KG1 (cell line): ENCODE data around the gene DAPK1.
A peak's percentile ranks its signal among the peaks of the same experiment; 100 is the strongest.

Source experiments
- DNase-seq: peaks from one replicate; lab custom pipeline; 2025; lab: John Stamatoyannopoulos, UW

DAPK1 gene

DNA sequence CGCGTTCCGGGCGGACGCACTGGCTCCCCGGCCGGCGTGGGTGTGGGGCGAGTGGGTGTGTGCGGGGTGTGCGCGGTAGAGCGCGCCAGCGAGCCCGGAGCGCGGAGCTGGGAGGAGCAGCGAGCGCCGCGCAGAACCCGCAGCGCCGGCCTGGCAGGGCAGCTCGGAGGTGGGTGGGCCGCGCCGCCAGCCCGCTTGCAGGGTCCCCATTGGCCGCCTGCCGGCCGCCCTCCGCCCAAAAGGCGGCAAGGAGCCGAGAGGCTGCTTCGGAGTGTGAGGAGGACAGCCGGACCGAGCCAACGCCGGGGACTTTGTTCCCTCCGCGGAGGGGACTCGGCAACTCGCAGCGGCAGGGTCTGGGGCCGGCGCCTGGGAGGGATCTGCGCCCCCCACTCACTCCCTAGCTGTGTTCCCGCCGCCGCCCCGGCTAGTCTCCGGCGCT lies at the start of gene DAPK1:
DAPK1 (plus strand) TSS at position 264 of the 442 bp plus-strand sequence. CDS start 1,211 bp downstream, outside the sequence.
- DNase-seq = no peak

DNA sequence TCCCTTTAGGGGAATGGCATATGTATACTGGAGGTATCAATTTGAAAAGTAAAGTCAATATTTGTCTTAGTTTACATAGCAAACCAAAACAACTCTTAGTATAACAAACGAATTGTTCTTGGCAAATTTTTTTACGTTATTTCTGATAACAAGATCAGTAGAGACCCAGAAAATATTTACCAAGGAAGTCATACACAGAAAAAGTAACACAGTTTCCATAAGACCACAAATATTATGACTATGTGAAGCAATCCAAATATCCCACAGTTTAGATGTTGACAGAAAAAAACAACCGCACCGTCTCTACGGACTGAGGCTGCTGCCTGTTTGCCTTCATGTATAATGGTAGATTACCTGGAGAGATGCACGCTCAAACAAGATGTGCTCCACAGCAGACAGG lies 46.5 kb upstream of the DAPK1 start:
- no peak for DNase-seq

- DNase-seq = no peak
These were observed 42.3 kb upstream of the DAPK1 start for GRCh38 chr9:87455407-87455806.

DNA sequence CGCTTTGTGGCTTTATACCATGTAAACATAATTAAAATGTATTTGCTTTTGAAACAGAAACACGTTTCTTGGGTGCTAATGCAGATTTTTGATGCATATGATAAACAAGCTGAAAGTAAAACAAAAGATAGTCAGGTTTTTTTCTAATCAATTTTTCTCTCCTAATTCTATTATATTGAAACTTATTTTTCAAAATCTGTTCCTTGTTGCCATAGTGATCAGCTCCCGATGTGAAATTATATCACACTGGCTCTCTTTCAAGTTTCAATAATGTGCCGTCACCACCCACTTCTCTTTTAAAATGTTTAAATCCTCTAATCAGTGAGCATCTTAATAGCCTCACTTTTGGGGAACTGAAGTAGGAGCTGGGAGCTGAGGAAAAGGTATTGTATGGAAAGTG lies 36.4 kb upstream of the DAPK1 start:
- no peak for DNase-seq

DNA sequence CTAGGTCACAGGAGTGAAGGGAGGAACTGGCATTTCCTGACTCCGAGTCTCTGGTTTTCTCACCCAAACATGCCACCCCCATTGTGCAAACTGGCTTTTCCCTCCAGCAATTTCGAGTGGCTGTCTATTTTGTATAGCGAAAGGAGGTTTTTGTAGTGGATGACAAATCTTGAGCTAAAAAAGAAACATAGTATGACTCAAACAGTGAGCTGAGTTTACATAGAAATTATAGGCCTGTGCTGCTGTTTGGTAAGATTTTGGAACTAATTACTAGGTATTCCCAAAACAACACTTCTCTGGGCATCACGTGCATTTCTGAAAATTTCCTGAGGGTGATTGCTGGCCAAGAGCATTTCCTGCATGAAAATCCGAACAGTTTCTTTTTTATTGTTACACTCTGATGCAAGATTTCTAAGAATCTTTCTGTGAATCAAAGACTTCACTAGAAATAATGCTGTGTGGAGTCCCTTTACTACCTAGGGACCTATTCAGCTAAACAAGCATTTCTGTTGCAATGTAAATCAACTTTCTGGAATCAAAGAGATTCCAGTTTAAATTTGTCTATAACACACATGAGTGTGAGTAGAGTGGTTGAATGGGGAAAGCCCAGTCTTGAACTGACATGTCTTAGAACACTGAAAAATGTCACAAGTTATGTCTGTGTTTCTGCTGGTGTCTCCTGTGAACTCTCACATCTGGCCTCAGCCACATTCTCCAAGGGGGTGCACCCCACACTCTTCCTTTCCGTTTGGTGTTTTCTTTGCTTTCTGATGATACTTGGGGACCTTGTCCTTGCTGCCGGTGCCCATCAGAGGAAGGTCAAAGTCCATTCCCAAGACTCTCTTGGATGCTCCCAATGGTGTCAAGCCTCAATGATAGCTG lies 33.3 kb upstream of the DAPK1 start:
- no peak for DNase-seq

- no peak for DNase-seq
These were observed 32.7 kb upstream of the DAPK1 start for GRCh38 chr9:87464992-87465378.

DNA sequence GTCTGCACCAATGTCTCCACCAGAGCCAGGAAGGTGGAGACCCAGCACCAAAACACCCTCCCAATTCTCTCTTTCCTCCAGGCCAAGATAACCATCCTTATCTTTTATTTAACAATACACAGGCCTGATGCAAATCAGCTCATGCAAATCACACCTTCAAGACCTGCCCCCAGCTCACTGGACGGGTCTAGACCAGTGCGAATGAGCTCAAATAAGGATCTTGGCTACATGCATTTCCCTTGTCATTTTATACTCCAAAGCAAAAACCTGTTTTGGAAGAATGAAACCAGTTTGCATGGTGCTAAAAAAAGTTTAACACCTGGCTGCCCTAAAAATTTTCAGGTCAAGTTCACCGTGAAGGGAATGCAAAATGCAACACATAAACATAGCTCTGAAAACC lies 31.9 kb upstream of the DAPK1 start:
- no peak for DNase-seq

DNA sequence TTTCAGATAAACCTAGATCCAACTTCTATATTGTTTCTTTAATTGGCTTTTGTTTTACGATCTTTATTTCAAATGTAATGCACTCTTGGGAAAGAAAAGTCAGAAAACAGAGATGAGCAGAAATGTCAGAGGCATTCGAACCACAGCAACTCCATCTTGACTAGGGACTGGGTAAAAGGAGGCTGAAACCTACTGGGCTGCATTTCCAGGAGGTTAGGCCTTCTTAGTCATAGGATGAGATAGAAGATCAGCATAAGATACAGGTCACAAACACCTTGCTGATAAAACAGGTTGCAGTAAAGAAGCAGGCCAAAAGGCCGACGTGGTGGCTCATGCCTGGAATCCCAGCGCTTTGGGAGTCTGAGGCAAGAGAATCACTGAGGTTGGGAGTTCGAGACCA lies 30.5 kb upstream of the DAPK1 start:
- no peak for DNase-seq

- no peak for DNase-seq
These were observed 27.7 kb upstream of the DAPK1 start for GRCh38 chr9:87469793-87470465.

- no peak for DNase-seq
These were observed 25.9 kb upstream of the DAPK1 start for GRCh38 chr9:87471746-87472145.

- no peak for DNase-seq
These were observed 22.2 kb upstream of the DAPK1 start for GRCh38 chr9:87475463-87475862.

DNA sequence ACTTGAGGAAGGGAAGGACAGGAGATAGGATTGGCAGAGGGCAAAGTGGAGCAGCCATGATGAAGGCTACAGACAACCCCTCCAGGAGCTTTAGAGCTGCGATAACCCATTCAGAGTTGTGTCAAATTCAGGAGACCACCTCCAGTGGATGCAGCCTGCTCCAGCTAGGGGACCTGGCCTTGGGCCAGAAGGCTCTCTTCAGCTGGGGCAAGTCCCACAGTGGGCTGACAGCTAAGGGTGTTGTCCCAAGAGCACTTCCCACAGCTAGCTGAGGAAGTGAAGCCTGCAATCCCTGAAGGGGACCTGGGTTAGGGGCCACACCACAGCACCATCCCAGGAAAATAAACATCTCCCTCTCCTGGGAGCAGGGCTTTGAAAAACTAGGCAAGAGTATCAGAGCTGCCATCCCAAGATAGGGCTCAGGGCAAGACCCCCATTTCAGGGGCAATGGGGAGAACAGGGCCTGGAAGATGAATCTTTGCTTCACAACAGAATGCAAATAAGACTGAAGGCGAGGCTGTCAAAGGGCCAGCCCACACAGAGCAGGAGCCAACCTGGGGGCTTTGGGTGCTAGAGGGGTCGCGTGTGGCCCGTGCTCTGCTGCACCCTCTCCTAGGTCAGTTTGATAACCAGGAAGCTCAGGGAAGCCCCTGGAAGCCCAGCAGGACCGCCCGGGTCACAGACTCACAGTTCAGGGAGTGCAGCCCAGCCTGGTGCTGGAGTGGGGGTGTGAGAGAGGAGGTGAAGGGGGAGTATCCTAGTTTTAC lies 19.3 kb upstream of the DAPK1 start:
- no peak for DNase-seq

DNA sequence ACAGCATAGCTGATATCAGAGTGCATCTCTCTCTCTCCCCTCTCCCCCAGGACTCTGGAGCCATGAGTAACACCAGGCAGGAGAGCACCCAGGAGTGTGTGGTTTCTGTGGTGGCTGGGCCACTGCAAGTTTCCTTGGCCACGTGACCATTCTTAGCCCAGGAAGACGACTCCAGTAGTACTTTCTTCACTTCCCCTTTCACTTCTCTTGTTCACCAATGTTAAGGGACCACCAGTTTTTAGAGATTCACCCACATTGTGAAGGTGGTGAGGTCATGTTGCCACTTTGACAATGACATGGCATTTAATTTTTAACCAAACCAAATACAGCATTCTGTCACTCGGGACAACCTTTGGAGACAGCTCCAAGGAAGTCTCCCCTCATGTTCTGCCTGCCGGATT lies 17.9 kb upstream of the DAPK1 start:
- peak; percentile 47 for DNase-seq

DNA sequence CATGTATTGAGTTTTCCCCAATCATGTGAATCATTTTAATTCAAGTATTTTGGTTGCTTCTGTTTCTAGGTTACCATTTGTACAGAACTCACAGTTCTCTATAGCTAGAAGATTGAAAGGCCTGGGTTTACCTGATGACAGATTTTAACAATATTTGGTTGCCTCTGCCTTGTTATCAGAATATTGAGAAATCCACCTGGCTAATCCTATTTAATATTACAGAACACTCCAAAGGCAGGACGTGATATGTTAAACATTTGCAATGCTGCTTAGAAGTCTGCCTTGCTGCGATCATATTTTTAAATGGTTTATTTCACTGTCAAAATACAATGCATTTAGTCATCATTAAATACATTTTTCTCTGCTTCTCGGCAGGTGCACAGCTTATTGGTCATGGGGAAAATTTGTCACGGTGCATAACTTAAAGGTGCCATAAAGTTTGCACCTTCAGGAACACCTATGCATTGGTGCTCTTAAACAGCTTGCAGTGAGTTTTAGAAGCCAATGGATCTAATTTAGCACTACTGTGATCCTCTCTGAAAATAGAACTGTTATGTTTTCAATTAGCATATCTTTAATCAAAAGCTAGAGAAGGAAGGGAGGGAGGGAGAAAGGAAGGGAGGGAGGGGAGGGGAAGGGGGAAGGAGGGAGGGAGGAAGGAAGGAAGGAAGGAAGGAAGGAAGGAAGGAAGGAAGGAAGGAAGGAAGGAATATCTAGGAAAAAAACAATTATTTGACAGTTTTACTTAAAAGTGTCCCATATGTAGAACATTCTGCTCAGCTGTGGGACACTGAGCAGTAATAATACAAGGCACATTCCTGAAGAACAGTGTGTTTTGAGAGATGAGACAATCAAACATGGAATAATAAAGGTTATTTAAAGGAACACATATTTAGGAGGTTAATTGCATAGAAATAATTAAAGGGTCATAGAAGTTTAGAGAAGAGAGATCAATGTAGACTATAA lies 15.5 kb upstream of the DAPK1 start:
- DNase-seq = no peak

DNA sequence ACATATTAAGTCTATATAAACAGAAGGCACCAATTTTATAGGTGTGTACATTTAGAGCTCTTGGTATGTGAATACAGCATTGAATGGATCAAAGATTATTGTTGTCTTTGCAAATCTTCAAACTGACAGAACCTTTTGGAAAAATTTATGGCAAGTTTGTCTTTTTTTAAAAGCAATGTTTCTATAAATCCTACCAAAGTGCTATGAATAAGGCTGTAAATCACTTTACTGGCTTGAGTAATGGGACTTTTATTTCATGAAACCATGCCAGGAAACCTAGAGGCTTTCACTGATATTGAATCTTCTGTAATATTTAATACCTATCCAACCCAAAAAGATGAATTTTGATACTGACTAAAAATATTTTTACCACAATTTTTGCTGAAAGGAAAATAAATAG lies 7.4 kb upstream of the DAPK1 start:
- no peak for DNase-seq

DNA sequence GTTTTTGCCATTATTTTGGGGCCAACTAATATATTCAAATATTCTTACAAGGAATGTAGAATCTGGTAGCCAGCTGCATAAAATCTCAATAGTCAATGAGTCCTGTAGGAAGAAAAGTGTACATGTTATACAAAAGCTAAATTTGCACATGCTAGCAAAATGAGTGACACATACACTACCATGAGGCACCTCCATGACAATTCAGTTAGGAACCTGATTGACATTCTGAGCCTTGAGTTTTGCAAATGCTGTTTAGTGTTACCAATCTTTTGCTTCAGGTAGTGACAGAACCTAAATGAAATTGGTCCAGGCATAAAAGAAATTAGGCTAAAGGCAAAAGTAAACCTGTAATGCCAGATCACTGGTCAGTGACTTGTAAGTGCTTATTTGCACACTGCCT lies 6.8 kb upstream of the DAPK1 start:
- no peak for DNase-seq

- DNase-seq = no peak
These were observed 6.1 kb upstream of the DAPK1 start for GRCh38 chr9:87491523-87491922.

DNA sequence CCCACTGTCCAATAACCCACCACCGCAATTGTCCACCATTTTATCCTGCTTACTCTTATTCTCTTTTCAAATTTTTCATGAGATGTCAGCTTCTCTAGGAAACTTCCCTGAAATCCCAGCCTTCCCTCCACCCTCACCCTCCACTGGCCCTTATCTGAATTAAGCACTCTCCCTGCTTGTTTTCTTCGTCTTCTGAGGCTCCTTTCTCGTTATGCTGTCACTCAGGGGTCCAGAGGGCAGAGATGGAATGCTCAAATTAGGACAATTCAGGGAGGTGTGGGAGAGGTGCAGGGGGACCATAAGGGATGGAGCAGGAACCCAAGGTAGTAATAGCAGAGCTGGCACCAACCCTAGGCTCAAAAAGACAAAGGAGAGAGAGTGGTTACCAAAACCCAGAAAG lies 5.0 kb upstream of the DAPK1 start:
- no peak for DNase-seq

DNA sequence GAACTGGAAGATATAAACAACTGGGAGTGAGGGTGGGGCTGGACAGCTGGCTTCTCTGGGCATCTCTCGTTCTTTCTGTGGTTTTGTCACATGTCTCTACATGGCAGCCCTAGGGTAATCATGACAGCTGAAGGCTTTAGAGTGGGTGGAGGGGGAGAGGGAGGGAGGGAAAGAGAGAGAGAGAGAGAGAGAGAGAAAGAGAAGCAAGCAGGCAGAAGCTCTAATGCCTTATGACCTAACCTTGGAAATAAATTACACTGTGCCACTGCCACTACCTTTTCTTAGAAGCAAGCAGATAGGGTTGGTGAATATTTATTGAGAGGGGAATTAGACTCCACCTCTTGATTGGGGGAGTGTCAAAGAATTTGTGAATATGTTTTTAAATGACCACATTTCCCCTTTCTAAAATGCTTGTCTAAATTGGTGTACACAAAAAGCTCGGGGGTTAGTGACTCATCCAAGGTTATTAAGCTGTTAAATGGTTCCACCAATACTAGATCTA lies 2.6 kb upstream of the DAPK1 start:
- no peak for DNase-seq

DNA sequence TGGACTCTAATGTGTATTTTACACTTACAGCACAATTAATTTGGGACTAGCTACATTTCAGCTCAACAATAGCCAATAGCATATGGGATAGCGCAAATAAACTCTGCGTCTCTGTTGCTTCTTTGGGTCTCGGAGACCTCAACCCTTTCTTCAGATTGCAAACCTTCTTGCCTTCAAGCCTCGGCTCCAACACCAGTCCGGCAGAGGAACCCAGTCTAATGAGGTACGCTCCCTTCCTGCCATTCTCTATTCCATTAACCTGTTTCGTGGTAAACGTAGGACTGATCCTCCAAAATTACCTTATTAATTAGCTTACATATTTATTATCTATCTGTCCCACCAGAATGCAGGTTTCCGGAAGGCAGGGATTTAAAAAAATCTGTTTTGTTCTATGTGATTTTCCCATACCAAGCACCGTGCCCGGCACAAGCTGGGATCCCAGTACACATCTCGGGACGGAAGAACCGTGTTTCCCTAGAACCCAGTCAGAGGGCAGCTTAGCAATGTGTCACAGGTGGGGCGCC lies 525 bp upstream of the DAPK1 start:
- DNase-seq = no peak
